NCI-H524 treated with DMSO at 0.1 percent for 48 hours (cell line): Measurements from ENCODE around the gene LPP.

Source experiments
- DNase-seq: peaks from one replicate; lab custom pipeline; 2025; lab: John Stamatoyannopoulos, UW

The LPP gene

GRCh38 chr3:188197388-188197847 is 43.5 kb downstream of the LPP start:
- DNase-seq: no peak

DNA sequence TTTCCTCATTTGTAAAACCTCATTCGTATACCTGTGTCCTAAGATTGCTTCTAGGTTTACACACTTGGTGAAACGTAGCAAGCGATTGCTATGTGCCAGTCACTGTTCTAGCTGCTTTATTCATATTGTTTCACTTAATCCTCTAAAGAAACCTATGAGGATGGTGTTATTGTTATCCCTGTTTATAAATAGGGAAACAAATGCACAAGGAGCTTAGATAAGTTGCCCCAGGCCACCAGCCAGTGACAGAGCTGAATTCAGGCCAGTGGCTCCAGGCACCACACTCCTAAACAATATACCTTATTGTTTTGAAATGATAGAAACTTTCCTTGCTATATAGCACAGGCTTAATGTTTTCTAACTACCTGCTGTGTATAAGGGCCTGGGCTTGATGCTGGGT is 44.0 kb downstream of the LPP start:
- DNase-seq: no peak

GRCh38 chr3:188198760-188199327 is 44.9 kb downstream of the LPP start:
- no peak for DNase-seq

GRCh38 chr3:188199386-188199785 is 45.4 kb downstream of the LPP start:
- DNase-seq: no peak

DNA sequence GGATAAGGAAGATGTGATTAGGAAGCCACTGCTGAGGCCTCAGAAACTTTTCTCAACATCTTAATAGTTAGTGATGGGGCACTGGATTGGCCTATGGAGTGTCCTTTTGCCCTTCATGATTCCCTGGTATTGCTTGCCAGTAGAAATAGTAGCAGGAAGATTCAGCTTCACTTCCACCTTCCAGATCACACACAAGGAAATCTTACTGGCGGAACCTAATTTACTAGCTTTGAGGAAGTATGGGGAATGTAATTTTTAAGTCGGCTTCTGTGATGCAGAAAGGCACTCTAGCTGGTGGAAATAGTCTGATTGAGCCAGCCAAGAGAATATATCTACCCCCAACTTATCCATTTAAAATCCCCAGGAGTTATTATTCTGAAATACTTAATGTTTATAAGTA is 46.5 kb downstream of the LPP start:
- no peak for DNase-seq

DNA sequence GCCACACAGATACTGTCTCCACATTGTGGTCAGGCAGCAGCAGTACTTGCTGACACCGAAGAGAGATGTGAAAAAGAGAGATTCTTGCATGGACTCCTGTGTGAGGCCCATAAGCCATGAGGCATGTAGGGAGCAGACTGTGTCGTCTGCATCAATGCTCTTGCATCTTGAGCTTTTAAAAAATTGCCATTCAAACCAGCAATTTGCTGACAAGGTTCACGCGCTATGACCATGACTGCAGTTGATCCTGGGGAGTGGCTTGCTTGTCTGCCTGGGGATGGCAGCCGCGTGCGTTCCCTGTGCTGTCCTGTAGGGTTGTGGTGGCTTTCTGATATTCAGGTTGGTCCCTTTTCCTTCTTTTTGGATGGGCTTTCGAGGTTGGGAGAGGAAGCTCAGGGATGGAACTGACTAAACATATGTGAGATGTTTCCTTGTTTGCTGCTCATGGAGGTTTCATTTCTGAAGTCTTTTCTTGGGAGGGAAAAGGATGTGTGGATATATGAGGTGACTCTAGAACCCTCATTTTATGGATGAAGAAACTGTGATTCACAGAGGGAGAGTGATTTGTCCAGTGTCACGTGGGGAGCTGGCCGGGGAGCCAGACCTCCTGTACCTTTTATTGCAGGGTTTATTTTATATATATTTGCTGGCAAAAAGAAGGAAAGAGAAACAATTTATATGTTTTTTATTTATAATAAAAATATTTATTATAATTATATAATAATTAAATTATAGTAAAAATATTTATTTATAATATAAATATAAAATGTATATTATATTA is 48.6 kb downstream of the LPP start:
- DNase-seq: no peak

GRCh38 chr3:188204526-188204925 is 50.6 kb downstream of the LPP start:
- no peak for DNase-seq

- no peak for DNase-seq
Observed at GRCh38 chr3:188205992-188206416, 52.0 kb downstream of the LPP start.

- DNase-seq: no peak
Observed at GRCh38 chr3:188206787-188207186, 52.8 kb downstream of the LPP start.

DNA sequence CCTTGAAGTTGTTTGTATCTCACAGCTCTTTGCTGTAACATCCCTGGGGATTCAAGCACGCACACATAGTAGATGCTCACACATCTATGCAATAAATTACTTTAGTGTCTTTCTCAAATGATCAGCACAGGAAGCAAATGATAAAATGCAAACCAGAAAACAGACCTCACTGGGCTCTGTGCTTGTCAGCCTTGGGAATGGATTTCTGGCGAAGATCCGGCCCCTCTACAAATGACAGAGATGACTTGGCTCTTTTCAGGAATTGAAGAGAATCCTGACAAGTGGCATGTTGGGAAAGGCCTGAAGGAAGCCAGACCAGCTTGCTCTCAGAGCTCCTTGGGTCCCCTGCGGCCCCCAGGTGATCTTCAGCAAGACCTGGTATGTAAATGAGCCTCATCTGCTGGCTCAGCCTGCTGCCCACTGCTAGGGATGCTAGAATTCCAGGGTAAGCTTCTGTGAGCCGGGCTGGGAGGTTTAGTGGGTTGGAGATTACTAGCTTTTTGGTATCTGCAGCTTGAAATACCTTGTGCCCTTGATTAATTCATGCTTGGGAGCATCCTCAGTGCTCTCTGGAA is 54.1 kb downstream of the LPP start:
- no peak for DNase-seq

GRCh38 chr3:188208516-188208981 is 54.6 kb downstream of the LPP start:
- DNase-seq: no peak

DNA sequence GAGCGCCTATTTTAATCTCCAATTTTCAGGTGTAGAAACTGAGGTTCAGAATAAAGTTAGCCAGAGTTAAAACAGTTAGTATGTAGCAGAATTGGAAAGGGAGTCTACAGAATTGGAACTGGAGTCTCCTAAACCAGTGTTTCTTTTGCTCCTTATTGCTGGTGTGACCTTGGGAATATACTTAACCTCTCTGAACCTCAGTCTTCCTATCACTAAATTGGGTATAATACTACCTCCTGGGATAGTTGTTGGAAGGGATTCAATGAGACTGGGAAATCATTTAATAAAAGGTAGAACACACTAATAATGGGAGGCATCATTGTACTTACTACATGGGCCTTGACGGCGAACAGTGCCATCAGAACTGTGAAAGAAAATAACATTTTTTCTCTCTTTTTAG is 55.1 kb downstream of the LPP start:
- no peak for DNase-seq

GRCh38 chr3:188209740-188210139 is 55.8 kb downstream of the LPP start:
- no peak for DNase-seq

DNA sequence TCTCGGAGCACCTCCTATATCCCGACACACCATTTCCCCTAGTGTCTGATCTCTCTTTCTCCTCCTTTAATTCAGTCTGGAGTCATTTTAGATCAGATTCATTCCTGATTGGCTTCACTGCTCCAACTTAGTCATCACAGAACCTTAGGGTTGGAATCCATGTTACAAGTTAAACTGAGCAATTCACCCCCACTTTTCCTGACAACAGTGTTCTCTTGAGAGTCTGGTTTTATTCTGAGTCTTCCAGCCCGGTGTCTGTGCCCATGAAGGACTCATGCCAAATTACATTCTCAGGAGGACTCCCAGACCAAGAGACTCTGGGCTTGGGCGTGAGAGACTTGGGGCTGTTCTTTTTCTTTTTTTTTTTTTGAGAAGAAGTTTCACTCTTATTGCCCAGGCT is 57.5 kb downstream of the LPP start:
- no peak for DNase-seq

DNA sequence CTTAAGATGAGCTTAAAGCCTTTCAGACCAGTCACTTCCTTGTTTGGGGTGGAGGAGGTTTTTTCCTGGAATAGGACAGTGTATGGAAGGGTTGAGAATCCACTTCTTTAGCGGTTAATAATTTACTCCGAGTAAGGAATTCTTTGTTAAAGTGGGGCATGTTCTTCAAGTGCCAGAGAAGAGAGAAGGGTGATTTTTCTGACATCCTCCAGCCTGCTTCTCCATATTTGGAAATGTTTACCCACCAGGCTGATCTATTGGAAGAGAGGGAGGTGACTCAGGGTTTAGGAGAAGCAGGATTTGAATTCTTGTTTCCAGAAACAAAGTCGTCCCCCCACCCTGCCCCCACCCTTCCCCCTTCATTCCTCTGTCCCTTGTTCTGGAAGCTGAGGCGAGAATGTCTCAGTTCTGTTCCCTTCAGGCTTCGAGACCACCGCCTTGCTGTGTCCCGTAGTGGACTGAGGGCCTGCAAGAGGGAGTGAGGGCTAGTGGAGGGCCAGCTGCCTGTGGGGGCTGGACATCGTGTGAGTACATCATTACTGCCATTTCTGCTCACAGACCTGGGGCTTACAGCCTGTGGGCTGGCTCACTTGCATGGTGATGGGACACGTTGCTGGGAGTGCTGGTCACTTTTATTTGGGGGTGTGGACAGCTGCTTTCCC is 58.5 kb downstream of the LPP start:
- DNase-seq: no peak

DNA sequence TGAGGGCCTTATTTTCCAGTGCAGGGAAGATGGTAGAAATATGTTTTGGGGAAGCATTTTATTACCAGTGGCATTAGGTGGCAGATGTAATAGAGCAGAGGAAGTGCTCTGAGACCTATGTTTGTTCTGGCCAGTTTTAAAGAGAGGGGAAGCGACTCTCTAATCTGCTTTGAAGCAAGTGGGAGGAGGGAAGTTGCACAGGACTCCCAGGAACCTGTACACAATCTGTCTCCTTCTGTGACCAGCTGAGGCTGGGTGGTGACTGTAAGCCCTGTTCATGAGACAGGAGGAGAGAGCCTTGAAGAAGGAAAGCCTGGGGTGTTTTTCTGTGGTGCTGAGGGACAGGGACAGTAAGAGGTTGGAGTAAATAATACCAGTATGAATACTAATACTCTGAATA is 60.5 kb downstream of the LPP start:
- DNase-seq: peak; percentile 58

- DNase-seq: no peak
Observed at GRCh38 chr3:188215129-188215528, 61.2 kb downstream of the LPP start.

- no peak for DNase-seq
Observed at GRCh38 chr3:188217011-188217463, 63.1 kb downstream of the LPP start.

GRCh38 chr3:188217726-188218125 is 63.8 kb downstream of the LPP start:
- DNase-seq: no peak

GRCh38 chr3:188218603-188219002 is 64.6 kb downstream of the LPP start:
- DNase-seq: no peak

GRCh38 chr3:188219147-188219546 is 65.2 kb downstream of the LPP start:
- DNase-seq: no peak

DNA sequence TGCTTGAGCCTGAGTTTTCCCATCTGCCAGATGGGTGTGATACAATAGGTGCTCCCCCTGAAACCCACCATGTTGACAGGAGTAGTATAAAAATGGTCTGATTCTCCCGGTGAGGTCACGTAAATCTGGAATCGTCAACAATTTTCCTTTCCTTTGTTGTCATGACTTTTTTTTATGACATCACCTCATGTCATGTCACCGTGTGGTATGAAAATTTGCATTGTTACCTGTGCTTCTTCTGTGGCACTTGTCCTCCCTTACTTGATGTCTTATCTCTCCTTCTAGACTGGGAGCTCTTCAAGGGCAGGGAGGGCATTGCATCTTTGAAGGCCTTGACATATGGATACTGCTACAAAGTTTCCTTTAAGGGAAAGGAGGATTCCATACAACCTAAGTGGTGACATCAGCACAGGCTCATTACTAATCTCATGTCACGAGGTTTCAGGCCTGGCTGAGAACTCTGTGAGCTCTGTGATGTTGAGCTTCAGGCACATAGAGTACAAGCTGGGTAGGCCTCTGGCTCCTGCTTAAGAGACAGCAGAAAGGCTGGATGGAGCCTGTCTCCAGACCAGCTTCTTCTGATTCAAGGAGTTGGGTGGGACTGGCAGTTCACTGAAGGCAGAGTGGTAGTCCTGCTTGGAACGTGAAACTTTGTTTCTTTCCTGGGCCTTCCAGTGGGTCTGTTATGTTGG is 66.3 kb downstream of the LPP start:
- no peak for DNase-seq
